AG04449 (cell line): ENCODE results near the gene USP32.
"Not testable (repeated sequence)": the region's sequence is repeated elsewhere in the genome, so short reads cannot be mapped to it uniquely, and the experiment has no call there.

Experiments used
- CTCF ChIA-PET: fragments of 350-600 bp; formaldehyde crosslinking; extraction: SDS; loops from one replicate; lab custom pipeline; 2021; ENCODE audit warnings: antibody characterized with exemption; lab: Yijun Ruan, JAX
- POLR2A ChIA-PET: fragments of 400-600, 350-600 bp; formaldehyde crosslinking; extraction: SDS; loops from one replicate; lab custom pipeline; 2020; ENCODE audit warnings: antibody characterized with exemption, inconsistent platforms; lab: Yijun Ruan, JAX
- DNase-seq: peaks from one replicate; pipeline ENCODE4 v3.0.0-alpha.2; 2010; ENCODE audit warnings: low read depth, low spot score
- H3K4me3 ChIP-seq: 2 replicates; pipeline ENCODE4 v1.5.1; 2011; ENCODE audit warnings: low read depth, mild to moderate bottlenecking, control low read depth, low read length
- TF ChIP-seq, protein P1 (sequence below): IDR thresholded peaks from one replicate; pipeline ENCODE4 v1.5.1; 2011; ENCODE audit warnings: mild to moderate bottlenecking, moderate library complexity, low read length, control low read depth, inconsistent platforms; ENCODE audit not compliant: insufficient read depth; ENCODE audit errors: missing control alignments

The USP32 gene

DNA sequence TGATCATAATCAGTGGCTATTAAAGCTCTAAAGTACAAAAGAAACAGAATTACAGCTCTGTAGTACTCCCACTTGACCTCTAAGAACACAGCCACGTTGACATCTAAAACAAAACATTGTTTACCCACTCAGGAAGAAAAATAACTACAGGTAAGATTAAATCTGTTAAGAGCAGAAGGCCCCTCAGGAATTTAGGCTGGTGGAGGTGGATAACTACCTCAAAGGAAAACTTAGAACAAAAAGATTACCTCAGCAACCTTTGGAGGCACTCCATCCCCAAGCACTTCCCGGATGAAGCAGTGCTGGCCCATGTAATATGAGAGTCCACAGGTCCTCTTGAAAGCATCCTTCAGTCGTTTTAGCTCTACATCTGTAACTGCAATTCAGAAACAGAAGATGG is 46.7 kb downstream of the USP32 start:
- ChIA-PET POLR2A (no interaction called here), CTCF (no interaction called here)
- no peak for DNase-seq
- TF ChIP-seq, protein P1, sequence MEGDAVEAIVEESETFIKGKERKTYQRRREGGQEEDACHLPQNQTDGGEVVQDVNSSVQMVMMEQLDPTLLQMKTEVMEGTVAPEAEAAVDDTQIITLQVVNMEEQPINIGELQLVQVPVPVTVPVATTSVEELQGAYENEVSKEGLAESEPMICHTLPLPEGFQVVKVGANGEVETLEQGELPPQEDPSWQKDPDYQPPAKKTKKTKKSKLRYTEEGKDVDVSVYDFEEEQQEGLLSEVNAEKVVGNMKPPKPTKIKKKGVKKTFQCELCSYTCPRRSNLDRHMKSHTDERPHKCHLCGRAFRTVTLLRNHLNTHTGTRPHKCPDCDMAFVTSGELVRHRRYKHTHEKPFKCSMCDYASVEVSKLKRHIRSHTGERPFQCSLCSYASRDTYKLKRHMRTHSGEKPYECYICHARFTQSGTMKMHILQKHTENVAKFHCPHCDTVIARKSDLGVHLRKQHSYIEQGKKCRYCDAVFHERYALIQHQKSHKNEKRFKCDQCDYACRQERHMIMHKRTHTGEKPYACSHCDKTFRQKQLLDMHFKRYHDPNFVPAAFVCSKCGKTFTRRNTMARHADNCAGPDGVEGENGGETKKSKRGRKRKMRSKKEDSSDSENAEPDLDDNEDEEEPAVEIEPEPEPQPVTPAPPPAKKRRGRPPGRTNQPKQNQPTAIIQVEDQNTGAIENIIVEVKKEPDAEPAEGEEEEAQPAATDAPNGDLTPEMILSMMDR, result no peak
- H3K4me3 ChIP-seq, result no peak overlapping the region

GRCh38 chr17:60342492-60342891 is 49.4 kb downstream of the USP32 start:
- H3K4me3 ChIP-seq, POLR2A ChIA-PET, DNase-seq: not testable (repeated sequence)
- CTCF ChIA-PET, result interaction anchor here (1.1 kb wide), 1 partner anchor 8 kb away, joined by 3 read pairs; no protein-coding TSS in a partner anchor

DNA sequence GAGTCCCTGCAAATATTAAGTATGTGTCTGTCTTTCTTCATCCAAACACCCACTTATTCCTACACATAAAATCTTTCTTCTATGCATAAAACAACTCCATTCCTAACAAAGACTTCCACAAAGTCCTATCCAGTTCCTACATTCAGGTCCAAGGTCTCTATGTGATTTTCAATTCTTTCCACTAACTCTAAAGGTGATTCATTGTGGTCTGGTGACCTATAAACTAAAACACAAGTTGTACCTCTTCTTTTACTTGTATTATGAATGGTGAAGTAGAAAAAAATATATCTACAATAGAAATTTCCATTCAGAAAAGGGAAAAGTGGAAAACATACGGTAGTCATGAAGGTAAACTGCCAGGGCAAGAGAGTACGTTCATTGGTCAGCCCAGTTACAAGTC is 56.6 kb downstream of the USP32 start:
- DNase-seq, result no peak
- ChIA-PET CTCF (no interaction called here), POLR2A (no interaction called here)
- no peak overlapping the region for H3K4me3 ChIP-seq
- TF ChIP-seq, protein P1, result no peak

DNA sequence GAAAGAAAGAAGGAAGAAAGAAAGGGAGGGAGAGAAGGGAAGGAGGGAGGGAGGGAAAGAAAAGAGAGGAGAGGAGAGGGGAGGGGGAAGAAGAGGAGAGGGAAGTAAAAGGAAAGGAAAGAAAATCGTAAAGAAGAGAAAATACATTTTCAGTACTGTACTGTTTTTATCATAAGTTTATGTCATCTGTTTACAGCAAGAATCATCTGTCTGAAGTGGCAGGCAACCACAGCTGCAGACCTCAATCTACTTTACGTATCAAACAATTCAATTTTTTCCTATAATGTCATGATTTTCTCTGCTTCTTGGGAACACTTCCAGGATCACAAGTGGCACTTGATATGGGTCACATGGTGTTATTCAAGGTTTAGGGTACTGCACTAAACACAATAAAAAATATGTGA is 58.3 kb downstream of the USP32 start:
- CTCF ChIA-PET, result no interaction called here
- DNase-seq, result no peak
- TF ChIP-seq, protein P1, result no peak
- POLR2A ChIA-PET, result no interaction called here
- no peak overlapping the region for H3K4me3 ChIP-seq

- H3K4me3 ChIP-seq, POLR2A ChIA-PET, CTCF ChIA-PET, DNase-seq: not testable (repeated sequence)
Measured at GRCh38 chr17:60333072-60333471, 58.9 kb downstream of the USP32 start.

- ChIA-PET POLR2A (no interaction called here), CTCF (no interaction called here)
- TF ChIP-seq, protein P1, result no peak
- no peak for DNase-seq
- no peak overlapping the region for H3K4me3 ChIP-seq
Measured at GRCh38 chr17:60332574-60332973, 59.4 kb downstream of the USP32 start.

- no peak overlapping the region for H3K4me3 ChIP-seq
- TF ChIP-seq, protein P1, result no peak
- POLR2A ChIA-PET, result no interaction called here
- DNase-seq, result no peak
- CTCF ChIA-PET, result no interaction called here
Measured at GRCh38 chr17:60330731-60331130, 61.2 kb downstream of the USP32 start.
